Glutamatergic neuron (in vitro differentiated cells): ENCODE results near the gene GAP43. TPM values are rescaled to one million over a fixed set of nuclear protein-coding genes. Genes with fewer than 3 reads are reported as not detected.

Experiments used
- DNase-seq: peaks from one replicate; pipeline ENCODE4 v3.0.0; 2022
- H3K27ac Mint-ChIP-seq: one replicate; pipeline ENCODE4 v1.8.0; 2020; ENCODE audit warnings: mild to moderate bottlenecking, mixed read lengths, inconsistent platforms; ENCODE audit not compliant: unreplicated experiment
- H3K27me3 Mint-ChIP-seq: one replicate; pipeline ENCODE4 v1.8.0; 2020; ENCODE audit warnings: mild to moderate bottlenecking, moderate library complexity, mixed read lengths, inconsistent platforms; ENCODE audit not compliant: unreplicated experiment
- H3K36me3 Mint-ChIP-seq: one replicate; pipeline ENCODE4 v1.8.0; 2020; ENCODE audit warnings: mild to moderate bottlenecking, mixed read lengths, inconsistent platforms; ENCODE audit not compliant: unreplicated experiment
- H3K4me1 Mint-ChIP-seq: one replicate; pipeline ENCODE4 v1.8.0; 2020; ENCODE audit warnings: mild to moderate bottlenecking, low read depth, mixed read lengths, inconsistent platforms; ENCODE audit not compliant: unreplicated experiment
- H3K4me3 Mint-ChIP-seq: one replicate; pipeline ENCODE4 v1.8.0; 2020; ENCODE audit warnings: mild to moderate bottlenecking, mixed read lengths, inconsistent platforms; ENCODE audit not compliant: unreplicated experiment
- H3K9me3 Mint-ChIP-seq: one replicate; pipeline ENCODE4 v1.8.0; 2020; ENCODE audit warnings: mild to moderate bottlenecking, moderate library complexity, mixed read lengths, inconsistent platforms; ENCODE audit not compliant: unreplicated experiment
- CTCF ChIP-seq: fragments of 200-600 bp; sonication (generic); IDR thresholded peaks from one replicate; pipeline ENCODE4 v1.5.0; 2021; ENCODE audit not compliant: partially characterized antibody, unreplicated experiment
- total RNA-seq: library from RNA; stranded (reverse); fragmentation: NEBNext Ultra II Directional; extraction: Animal tissue kit (Norgen Biotek cat#: 25700); gene quantifications from one replicate; pipeline ENCODE4 v1.2.1, GENCODE V29; 2021; ENCODE audit not compliant: unreplicated experiment

Gene GAP43
- total RNA-seq, 1 donor from 2014 or later = 684 TPM

GRCh38 chr3:115580566-115580965, 42.7 kb upstream of the GAP43 start:
- Mint-ChIP-seq H3K9me3 (no peaks in the 10 kb centered on the region), H3K27ac (peak overlapping the region; percentile 7), H3K27me3 (no peaks in the 10 kb centered on the region), H3K36me3 (no peaks in the 10 kb centered on the region), H3K4me3 (no peak overlapping the region), H3K4me1 (peaks cover 18% of the 10 kb centered on the region)
- no peak for TF ChIP-seq CTCF
- DNase-seq = no peak

GRCh38 chr3:115581362-115582135, 41.8 kb upstream of the GAP43 start:
- no peak for TF ChIP-seq CTCF
- H3K36me3 Mint-ChIP-seq = no peaks in the 10 kb centered on the region
- H3K27me3 Mint-ChIP-seq = no peaks in the 10 kb centered on the region
- H3K27ac Mint-ChIP-seq = peak overlapping the region; percentile 45
- H3K4me3 Mint-ChIP-seq = peak overlapping the region; percentile 2
- H3K4me1 Mint-ChIP-seq = peaks cover 18% of the 10 kb centered on the region
- H3K9me3 Mint-ChIP-seq = no peaks in the 10 kb centered on the region
- DNase-seq = no peak

- Mint-ChIP-seq H3K4me3 (no peak overlapping the region), H3K9me3 (no peaks in the 10 kb centered on the region), H3K27me3 (peaks cover 4% of the 10 kb centered on the region), H3K4me1 (peaks cover 5% of the 10 kb centered on the region), H3K36me3 (peaks cover 5% of the 10 kb centered on the region), H3K27ac (no peak overlapping the region)
- TF ChIP-seq CTCF = no peak
- peak; percentile 9 for DNase-seq
Observed at GRCh38 chr3:115588201-115589115, 34.9 kb upstream of the GAP43 start.

- H3K4me3 Mint-ChIP-seq = no peak overlapping the region
- H3K9me3 Mint-ChIP-seq = no peaks in the 10 kb centered on the region
- H3K27ac Mint-ChIP-seq = no peak overlapping the region
- H3K4me1 Mint-ChIP-seq = peaks cover 5% of the 10 kb centered on the region
- TF ChIP-seq CTCF = no peak
- peaks cover 6% of the 10 kb centered on the region for H3K36me3 Mint-ChIP-seq
- DNase-seq = no peak
- peaks cover 4% of the 10 kb centered on the region for H3K27me3 Mint-ChIP-seq
Observed at GRCh38 chr3:115590873-115591272, 32.4 kb upstream of the GAP43 start.
